BE2C (cell line): Measurements from ENCODE around the gene ZNF778.
A peak's percentile ranks its signal among the peaks of the same experiment; 100 is the strongest.

Experiments used
- DNase-seq: peaks from one replicate; pipeline ENCODE4 v3.0.0-alpha.2; 2020
- H3K27me3 ChIP-seq: fragments of 250-450 bp; sonication (Bioruptor Pico); 2 replicates; pipeline ENCODE4 v1.5.1; 2020; ENCODE audit warnings: mild to moderate bottlenecking
- H3K36me3 ChIP-seq: fragments of 250-450 bp; sonication (Bioruptor Pico); 2 replicates; pipeline ENCODE4 v1.5.1; 2020; ENCODE audit warnings: mild to moderate bottlenecking
- H3K4me1 ChIP-seq: fragments of 250-450 bp; sonication (Bioruptor Pico); 2 replicates; pipeline ENCODE4 v1.5.1; 2020
- H3K4me3 ChIP-seq: 2 replicates; pipeline ENCODE4 v1.5.1; 2011; ENCODE audit warnings: low read depth, low read length
- H3K9me3 ChIP-seq: fragments of 250-450 bp; sonication (Bioruptor Pico); 2 replicates; pipeline ENCODE4 v1.5.1; 2020
- CTCF ChIP-seq: IDR thresholded peaks from 2 replicates; pipeline ENCODE4 v1.5.1; 2012; ENCODE audit warnings: mild to moderate bottlenecking, low read depth, low read length

Gene ZNF778

GRCh38 chr16:89216315-89217137 is 977 bp upstream of the ZNF778 start:
- peak; percentile 79 for DNase-seq
- Histone ChIP-seq H3K4me3 (peak overlapping the region; percentile 97), H3K4me1 (no peaks in the 10 kb centered on the region), H3K36me3 (peaks cover 2% of the 10 kb centered on the region), H3K27me3 (0 out of 2 replicates have a peak, but pooled peaks cover 3% of the 10 kb centered on the region), H3K9me3 (no peaks in the 10 kb centered on the region)
- peak; percentile 84 for TF ChIP-seq CTCF

- Histone ChIP-seq H3K4me1 (no peaks in the 10 kb centered on the region), H3K4me3 (peak overlapping the region; percentile 97), H3K36me3 (peaks cover 6% of the 10 kb centered on the region), H3K9me3 (no peaks in the 10 kb centered on the region), H3K27me3 (no peaks in the 10 kb centered on the region)
- no peak for DNase-seq
- TF ChIP-seq CTCF: no peak
Observed at GRCh38 chr16:89217138-89217387, 440 bp upstream of the ZNF778 start.

- no peak for TF ChIP-seq CTCF
- no peak for DNase-seq
- peaks cover 16% of the 10 kb centered on the region for H3K36me3 ChIP-seq
- no peak overlapping the region for H3K4me3 ChIP-seq
- H3K9me3 ChIP-seq: no peaks in the 10 kb centered on the region
- no peaks in the 10 kb centered on the region for H3K4me1 ChIP-seq
- H3K27me3 ChIP-seq: no peaks in the 10 kb centered on the region
Observed at GRCh38 chr16:89219365-89219764, 1.9 kb downstream of the ZNF778 start.

GRCh38 chr16:89221604-89222003 is 4.1 kb downstream of the ZNF778 start:
- Histone ChIP-seq H3K4me1 (no peaks in the 10 kb centered on the region), H3K9me3 (no peaks in the 10 kb centered on the region), H3K4me3 (no peak overlapping the region), H3K27me3 (no peaks in the 10 kb centered on the region), H3K36me3 (peaks cover 24% of the 10 kb centered on the region)
- no peak for TF ChIP-seq CTCF
- no peak for DNase-seq

- Histone ChIP-seq H3K36me3 (peaks cover 37% of the 10 kb centered on the region), H3K9me3 (no peaks in the 10 kb centered on the region), H3K4me3 (no peak overlapping the region), H3K27me3 (no peaks in the 10 kb centered on the region), H3K4me1 (no peaks in the 10 kb centered on the region)
- TF ChIP-seq CTCF: no peak
- no peak for DNase-seq
Observed at GRCh38 chr16:89222931-89223330, 5.4 kb downstream of the ZNF778 start.

GRCh38 chr16:89224665-89225064 is 7.2 kb downstream of the ZNF778 start:
- Histone ChIP-seq H3K9me3 (no peaks in the 10 kb centered on the region), H3K4me1 (no peaks in the 10 kb centered on the region), H3K27me3 (no peaks in the 10 kb centered on the region), H3K36me3 (peaks cover 47% of the 10 kb centered on the region), H3K4me3 (no peak overlapping the region)
- TF ChIP-seq CTCF: no peak
- DNase-seq: no peak
